ENCODE measurements around the gene TEAD1. TPM values are rescaled to one million over a fixed set of nuclear protein-coding genes. Genes with fewer than 3 reads are reported as not detected.

TEAD1 gene
- total and polyA plus RNA-seq, 2 donors (not counting 3 experiments of a cell fraction or from before 2014, with no cell fraction given): 15.3 to 49.0 TPM

GRCh38 chr11:12683874-12684273 is 9.7 kb downstream of the TEAD1 start:
- ChIA-PET POLR2A (no interaction called here), CTCF (interaction anchor here (1.5 to 1.7 kb wide), 2 partner anchors 10 to 353 kb away, joined by 4 read pairs; partner anchors contain the start of gene TEAD1)
- Histone ChIP-seq H3K4me1 (ENCODE audit: control insufficient read depth, extremely low read depth, insufficient read depth, low read length) (peaks cover 32% of the 10 kb centered on the region), H4K20me1 (replicated peaks; ENCODE audit: control insufficient read depth, extremely low read depth, insufficient read depth, low read length) (no peaks in the 10 kb centered on the region), H3K27me3 (ENCODE audit: control insufficient read depth in 2 of 2, insufficient read depth in 2 of 2, low read length in 2 of 2) (no peaks in the 10 kb centered on the region), H3K4me2 (ENCODE audit: insufficient read depth, low read length) (no peak overlapping the region), H3K9me3 (replicated peaks; ENCODE audit: control insufficient read depth, insufficient read depth, low read length) (no peaks in the 10 kb centered on the region), H3K4me3 (replicated peaks in 1 of 3; ENCODE audit: insufficient read depth in 1 of 3, low read depth in 1 of 3, low read length in 3 of 3) (no peak overlapping the region), H3K36me3 (ENCODE audit: control insufficient read depth in 2 of 2, extremely low read depth in 1 of 2, insufficient read depth in 2 of 2, low read length in 2 of 2) (no peaks in the 10 kb centered on the region), H3K27ac (ENCODE audit: insufficient read depth, low read depth, low read length) (no peak overlapping the region), H2AFZ (ENCODE audit: low read depth, low read length) (no peak overlapping the region), H3K79me2 (ENCODE audit: control insufficient read depth, insufficient read depth, low read length) (peaks cover 80% of the 10 kb centered on the region), H3K9ac (replicated peaks; ENCODE audit: extremely low read depth, insufficient read depth, low read length) (no peak overlapping the region), H3K9me1 (replicated peaks; ENCODE audit: control insufficient read depth, extremely low read depth, insufficient read depth, low read length) (no peaks in the 10 kb centered on the region)
- TF ChIP-seq GATA2 (IDR thresholded peaks at IDR 0.05; ENCODE audit: insufficient read depth, insufficient read length, low read depth, low read length) (no peak), MYC (IDR thresholded peaks at IDR 0.05; ENCODE audit: low read depth, low read length) (no peak), CTCF (IDR thresholded peaks at IDR 0.05; ENCODE audit: extremely low read depth in 1 of 2, insufficient read depth in 1 of 2, low read depth in 1 of 2, low read length in 2 of 2) (no peak), MAX (IDR thresholded peaks at IDR 0.05; ENCODE audit: insufficient read depth, insufficient read length) (no peak), POLR2A (IDR thresholded peaks at IDR 0.05; ENCODE audit: low read depth, low read length) (no peak), POLR2AphosphoS5 (IDR thresholded peaks at IDR 0.05; ENCODE audit: insufficient read depth, low read depth, low read length) (no peak), FOS (IDR thresholded peaks at IDR 0.05; ENCODE audit: borderline replicate concordance, insufficient read depth, low read length) (no peak), EZH2 (IDR thresholded peaks at IDR 0.05; ENCODE audit: borderline replicate concordance, low read depth, low read length, severe bottlenecking) (no peak), JUN (IDR thresholded peaks at IDR 0.05; ENCODE audit: borderline replicate concordance, insufficient read depth, insufficient read length, low read depth) (no peak)
- intact Hi-C loops (cut with micrococcal nuclease) (no loop called here), dilution Hi-C loops (cut with MboI; ENCODE audit: extremely low pct_ligation_motif_present, low sequenced_read_pairs) (no loop called here)
- DNase-seq (ENCODE audit: low read depth, low spot score): no peak
- no peak for FAIRE-seq
- BruUV-seq (replicated peaks): no TSS peak
